ENCODE data around the gene PCDHGA10.
"Not testable (repeated sequence)": the region's sequence is repeated elsewhere in the genome, so short reads cannot be mapped to it uniquely, and the experiment has no call there.

PCDHGA10 gene

DNA sequence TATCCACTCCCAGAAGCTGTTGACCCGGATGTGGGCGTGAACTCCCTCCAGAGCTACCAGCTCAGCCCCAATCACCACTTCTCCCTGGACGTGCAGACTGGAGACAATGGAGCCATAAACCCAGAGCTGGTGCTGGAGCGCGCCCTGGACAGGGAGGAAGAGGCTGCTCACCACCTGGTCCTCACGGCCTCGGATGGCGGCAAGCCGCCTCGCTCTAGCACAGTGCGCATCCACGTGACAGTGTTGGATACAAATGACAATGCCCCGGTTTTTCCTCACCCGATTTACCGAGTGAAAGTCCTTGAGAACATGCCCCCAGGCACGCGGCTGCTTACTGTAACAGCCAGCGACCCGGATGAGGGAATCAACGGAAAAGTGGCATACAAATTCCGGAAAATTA, 19.5 kb upstream of the PCDHGA10 start:
- no peak for DNase-seq

DNA sequence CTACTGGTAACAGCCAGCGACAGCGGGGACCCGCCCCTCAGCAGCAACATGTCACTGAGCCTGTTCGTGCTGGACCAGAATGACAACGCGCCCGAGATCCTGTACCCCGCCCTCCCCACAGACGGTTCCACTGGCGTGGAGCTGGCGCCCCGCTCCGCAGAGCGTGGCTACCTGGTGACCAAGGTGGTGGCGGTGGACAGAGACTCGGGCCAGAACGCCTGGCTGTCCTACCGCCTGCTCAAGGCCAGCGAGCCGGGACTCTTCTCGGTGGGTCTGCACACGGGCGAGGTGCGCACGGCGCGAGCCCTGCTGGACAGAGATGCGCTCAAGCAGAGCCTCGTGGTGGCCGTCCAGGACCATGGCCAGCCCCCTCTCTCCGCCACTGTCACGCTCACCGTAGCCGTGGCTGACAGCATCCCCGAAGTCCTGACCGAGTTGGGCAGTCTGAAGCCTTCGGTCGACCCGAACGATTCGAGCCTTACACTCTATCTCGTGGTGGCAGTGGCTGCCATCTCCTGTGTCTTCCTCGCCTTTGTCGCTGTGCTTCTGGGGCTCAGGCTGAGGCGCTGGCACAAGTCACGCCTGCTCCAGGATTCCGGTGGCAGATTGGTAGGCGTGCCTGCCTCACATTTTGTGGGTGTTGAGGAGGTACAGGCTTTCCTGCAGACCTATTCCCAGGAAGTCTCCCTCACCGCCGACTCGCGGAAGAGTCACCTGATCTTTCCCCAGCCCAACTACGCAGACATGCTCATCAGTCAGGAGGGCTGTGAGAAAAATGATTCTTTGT, 18.2 kb upstream of the PCDHGA10 start:
- DNase-seq = not testable (repeated sequence)

DNA sequence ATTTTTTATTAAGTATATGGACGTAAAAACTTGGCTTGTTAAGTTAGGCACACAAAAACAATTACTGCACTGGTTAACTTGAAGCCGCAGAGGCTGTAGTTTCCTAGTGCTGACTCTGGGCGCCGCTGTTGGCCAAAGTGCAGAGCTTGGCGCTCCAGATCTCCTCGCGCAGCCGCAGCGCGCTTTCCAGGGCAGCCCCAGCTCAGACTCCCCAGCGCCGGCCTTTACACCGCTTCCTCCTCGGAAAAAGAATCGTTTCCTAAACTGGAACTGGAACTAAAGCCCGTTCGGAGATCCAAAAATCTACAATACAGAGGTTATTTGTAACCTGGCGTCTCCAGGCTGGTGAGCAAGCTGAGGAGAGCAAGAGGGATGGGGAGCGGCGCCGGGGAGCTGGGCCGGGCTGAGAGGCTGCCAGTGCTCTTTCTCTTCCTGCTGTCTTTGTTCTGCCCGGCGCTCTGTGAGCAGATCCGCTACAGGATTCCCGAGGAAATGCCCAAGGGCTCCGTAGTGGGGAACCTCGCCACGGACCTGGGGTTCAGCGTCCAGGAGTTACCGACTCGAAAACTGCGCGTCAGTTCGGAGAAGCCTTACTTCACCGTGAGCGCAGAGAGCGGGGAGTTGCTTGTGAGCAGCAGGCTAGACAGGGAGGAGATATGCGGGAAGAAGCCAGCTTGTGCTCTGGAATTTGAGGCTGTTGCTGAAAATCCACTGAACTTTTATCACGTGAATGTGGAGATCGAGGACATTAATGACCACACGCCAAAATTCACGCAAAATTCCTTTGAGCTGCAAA, 14.8 kb upstream of the PCDHGA10 start, which contains the start of gene PCDHGB5:
TSS of gene PCDHGB5 (plus strand) at position 192 of the 796 bp plus-strand sequence. CDS start at position 373, 181 bp downstream.
- DNase-seq = peak in 1 of 2 experiments; percentile 19

DNA sequence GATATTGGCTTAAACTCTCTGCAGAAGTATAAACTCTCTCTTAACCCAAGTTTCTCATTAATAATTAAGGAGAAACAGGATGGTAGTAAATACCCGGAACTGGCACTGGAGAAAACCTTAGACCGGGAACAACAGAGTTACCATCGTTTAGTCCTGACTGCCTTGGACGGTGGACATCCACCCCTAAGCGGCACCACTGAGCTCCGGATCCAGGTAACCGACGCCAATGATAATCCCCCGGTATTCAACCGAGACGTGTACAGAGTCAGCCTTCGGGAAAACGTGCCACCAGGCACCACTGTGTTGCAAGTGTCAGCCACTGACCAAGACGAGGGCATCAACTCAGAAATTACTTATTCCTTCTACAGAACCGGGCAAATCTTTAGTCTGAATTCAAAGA, 14.2 kb upstream of the PCDHGA10 start:
- no peak for DNase-seq

DNA sequence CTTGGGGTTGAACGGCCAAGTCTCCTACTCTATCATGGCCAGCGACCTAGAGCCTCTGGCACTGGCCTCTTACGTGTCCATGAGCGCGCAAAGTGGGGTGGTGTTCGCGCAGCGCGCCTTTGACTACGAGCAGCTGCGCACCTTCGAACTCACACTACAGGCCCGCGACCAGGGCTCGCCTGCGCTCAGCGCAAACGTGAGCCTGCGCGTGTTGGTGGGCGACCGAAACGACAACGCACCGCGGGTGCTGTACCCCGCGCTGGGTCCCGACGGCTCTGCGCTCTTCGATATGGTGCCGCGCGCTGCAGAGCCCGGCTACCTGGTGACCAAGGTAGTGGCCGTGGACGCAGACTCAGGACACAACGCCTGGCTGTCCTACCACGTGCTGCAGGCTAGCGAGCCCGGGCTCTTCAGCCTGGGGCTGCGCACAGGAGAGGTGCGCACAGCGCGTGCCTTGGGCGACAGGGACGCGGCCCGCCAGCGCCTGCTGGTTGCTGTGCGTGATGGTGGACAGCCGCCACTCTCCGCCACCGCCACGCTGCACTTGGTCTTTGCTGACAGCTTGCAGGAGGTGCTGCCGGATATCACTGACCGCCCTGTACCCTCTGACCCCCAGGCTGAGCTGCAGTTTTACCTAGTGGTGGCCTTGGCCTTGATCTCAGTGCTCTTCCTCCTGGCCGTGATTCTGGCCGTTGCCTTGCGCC, 13.1 kb upstream of the PCDHGA10 start:
- no peak for DNase-seq

DNA sequence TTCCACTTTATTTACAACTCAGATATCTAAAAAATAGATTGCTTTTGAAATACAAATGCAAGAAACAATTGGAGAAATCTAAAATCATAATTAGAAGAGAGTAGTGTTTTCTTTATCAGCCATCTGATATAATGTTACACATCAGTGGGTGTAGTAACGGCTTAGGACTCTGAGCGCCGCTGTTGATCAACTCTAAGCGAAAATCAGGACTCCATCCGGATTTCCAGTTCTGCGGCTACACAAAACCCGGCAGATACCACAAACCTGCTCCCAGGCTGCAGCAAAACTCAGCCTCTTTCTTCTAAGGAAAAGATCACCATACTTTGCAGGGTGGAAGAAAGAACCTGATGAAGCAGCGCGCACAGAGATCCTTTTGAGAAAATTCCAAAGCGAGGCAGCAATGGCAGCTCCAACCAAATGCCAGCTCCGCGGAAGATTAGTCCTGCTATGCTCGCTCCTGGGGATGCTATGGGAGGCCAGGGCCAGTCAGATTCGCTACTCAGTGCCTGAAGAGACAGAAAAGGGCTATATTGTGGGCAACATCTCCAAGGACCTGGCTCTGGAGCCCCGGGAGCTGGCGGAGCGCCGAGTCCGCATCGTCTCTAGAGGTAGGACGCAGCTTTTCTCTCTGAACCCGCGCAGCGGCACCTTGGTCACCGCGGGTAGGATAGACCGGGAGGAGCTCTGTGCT, 10.1 kb upstream of the PCDHGA10 start, which contains the start of gene PCDHGA9:
TSS of gene PCDHGA9 (plus strand) at position 226 of the 691 bp plus-strand sequence. CDS start at position 401, 175 bp downstream.
- no peak for DNase-seq

DNA sequence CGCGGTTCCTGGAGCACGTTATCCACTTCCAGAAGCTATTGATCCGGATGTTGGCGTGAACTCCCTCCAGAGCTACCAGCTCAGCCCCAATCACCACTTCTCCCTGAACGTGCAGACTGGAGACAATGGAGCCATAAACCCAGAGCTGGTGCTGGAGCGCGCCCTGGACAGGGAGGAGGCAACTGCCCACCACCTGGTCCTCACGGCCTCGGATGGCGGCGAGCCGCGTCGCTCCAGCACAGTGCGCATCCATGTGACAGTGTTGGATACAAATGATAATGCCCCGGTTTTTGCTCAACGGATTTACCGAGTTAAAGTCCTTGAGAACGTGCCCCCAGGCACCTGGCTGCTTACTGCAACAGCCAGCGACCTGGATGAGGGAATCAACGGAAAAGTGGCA, 9.4 kb upstream of the PCDHGA10 start:
- no peak for DNase-seq

DNA sequence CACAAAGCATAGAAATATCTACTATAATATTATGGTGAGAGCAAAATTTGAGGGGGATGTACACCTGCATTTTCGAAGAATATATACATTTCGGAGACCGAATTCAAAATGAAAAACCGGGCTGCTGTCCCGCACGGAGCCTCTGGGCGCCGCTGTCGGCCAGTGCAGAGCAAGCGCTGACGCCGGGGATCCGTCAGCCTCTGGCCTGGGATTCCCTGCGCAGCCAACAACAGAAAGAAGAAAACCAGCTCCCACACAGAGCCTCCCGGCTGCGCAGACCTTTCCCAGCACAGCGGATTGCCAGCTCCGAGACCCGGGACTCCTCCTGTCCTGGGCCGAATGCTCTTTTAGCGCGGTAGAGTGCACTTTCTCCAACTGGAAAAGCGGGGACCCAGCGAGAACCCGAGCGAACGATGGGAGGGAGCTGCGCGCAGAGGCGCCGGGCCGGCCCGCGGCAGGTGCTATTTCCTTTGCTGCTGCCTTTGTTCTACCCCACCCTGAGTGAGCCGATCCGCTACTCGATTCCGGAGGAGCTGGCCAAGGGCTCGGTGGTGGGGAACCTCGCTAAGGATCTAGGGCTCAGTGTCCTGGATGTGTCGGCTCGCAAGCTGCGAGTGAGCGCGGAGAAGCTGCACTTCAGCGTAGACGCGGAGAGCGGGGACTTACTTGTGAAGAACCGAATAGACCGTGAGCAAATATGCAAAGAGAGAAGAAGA, 4.8 kb upstream of the PCDHGA10 start, which contains the start of gene PCDHGB6:
TSS of gene PCDHGB6 (plus strand) at position 232 of the 716 bp plus-strand sequence. CDS start at position 414, 182 bp downstream.
- not testable (repeated sequence) for DNase-seq

DNA sequence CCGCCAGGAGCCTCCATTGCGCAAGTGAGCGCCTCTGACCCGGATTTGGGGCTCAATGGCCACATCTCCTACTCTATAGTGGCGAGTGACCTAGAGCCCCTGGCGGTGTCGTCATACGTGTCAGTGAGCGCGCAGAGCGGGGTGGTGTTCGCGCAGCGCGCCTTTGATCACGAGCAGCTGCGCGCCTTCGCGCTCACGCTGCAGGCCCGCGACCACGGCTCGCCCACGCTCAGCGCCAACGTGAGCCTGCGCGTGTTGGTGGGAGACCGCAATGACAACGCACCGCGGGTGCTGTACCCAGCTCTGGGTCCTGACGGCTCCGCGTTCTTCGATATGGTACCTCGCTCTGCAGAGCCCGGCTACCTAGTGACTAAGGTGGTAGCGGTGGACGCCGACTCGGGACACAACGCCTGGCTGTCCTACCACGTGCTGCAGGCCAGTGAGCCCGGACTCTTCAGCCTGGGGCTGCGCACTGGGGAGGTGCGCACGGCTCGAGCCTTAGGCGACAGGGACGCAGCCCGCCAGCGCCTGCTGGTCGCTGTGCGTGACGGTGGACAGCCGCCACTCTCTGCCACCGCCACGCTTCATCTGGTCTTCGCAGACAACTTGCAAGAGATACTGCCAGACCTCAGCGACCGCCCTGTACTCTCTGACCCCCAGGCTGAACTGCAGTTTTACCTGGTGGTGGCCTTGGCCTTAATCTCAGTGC, 3.0 kb upstream of the PCDHGA10 start:
- DNase-seq = no peak

DNA sequence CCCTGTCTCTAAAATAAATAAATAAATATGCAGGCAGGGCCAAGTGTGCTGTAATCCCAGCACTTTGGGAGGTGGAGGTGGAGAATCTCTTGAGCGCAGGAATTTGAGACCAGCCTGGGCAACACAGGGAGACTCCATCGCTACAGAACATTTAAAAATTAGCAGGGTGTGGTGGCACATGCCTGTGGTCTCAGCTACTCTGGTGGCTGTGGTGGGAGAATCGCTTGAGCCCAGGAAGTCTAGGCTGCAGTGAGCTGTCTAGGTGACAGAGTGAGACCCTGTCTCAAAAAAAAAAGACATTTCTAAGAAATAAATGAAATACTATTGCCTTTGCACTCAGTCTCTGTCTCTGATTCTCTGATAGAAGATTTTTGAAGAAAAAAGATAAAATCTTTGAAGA, 1.2 kb upstream of the PCDHGA10 start:
- DNase-seq = no peak

DNA sequence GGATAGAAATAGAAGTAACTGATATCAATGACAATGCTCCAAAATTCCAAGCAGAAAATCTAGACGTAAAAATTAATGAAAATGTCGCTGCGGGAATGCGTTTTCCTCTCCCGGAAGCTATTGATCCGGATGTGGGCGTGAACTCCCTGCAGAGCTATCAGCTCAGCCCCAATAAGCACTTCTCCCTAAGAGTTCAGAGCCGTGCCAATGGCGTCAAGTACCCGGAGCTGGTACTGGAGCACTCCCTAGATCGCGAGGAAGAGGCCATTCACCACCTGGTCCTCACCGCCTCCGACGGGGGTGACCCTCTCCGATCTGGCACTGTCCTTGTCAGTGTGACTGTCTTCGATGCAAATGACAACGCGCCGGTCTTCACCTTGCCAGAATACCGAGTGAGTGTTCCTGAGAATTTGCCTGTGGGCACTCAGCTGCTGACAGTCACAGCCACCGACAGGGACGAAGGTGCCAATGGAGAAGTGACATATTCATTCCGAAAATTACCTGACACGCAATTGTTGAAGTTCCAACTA, 818 bp downstream of the PCDHGA10 start:
- DNase-seq = no peak

DNA sequence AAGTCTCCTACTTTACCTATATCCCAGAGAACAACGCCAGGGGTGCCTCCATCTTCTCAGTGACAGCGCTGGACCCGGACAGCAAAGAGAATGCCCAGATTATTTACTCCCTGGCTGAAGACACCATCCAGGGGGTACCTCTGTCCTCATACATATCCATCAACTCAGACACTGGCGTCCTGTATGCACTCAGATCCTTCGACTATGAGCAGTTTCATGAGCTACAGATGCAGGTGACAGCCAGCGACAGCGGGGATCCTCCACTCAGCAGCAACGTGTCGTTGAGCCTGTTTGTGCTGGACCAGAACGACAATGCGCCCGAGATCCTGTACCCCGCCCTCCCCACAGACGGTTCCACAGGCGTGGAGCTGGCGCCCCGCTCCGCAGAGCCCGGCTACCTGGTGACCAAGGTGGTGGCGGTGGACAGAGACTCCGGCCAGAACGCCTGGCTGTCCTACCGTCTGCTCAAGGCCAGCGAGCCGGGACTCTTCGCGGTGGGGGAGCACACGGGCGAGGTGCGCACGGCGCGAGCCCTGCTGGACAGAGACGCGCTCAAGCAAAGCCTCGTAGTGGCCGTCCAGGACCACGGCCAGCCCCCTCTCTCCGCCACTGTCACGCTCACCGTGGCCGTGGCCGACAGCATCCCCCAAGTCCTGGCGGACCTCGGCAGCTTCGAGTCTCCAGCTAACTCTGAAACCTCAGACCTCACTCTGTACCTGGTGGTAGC, 1.9 kb downstream of the PCDHGA10 start:
- not testable (repeated sequence) for DNase-seq

DNA sequence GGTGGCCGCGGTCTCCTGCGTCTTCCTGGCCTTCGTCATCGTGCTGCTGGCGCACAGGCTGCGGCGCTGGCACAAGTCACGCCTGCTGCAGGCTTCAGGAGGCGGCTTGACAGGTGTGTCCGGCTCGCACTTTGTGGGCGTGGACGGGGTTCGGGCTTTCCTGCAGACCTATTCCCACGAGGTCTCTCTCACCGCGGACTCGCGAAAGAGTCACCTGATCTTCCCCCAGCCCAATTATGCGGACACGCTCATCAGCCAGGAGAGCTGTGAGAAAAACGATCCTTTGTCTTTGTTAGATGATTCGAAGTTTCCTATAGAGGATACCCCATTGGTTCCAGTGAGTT, 2.5 kb downstream of the PCDHGA10 start:
- DNase-seq = not testable (repeated sequence)

DNA sequence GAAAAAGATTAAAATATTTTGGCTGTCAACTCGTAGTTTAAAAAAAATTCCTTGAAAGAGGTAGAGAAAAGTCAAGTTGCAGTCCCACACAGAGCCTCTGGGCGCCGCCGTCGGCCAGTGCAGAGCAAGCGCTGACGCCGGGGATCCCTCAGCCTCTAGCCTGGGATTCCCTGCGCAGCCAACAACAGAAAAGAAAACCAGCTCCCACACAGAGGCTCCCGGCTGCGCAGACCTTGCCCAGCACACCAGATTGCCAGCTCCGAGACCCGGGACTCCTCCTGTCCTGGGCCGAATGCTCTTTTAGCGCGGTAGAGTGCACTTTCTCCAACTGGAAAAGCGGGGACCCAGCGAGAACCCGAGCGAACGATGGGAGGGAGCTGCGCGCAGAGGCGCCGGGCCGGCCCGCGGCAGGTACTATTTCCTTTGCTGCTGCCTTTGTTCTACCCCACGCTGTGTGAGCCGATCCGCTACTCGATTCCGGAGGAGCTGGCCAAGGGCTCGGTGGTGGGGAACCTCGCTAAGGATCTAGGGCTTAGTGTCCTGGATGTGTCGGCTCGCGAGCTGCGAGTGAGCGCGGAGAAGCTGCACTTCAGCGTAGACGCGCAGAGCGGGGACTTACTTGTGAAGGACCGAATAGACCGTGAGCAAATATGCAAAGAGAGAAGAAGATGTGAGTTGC, 4.8 kb downstream of the PCDHGA10 start, which contains the start of gene PCDHGB7:
TSS of gene PCDHGB7 (plus strand) at position 184 of the 679 bp plus-strand sequence. CDS start at position 367, 183 bp downstream.
- peak in 1 of 2 experiments; percentile 32 for DNase-seq

DNA sequence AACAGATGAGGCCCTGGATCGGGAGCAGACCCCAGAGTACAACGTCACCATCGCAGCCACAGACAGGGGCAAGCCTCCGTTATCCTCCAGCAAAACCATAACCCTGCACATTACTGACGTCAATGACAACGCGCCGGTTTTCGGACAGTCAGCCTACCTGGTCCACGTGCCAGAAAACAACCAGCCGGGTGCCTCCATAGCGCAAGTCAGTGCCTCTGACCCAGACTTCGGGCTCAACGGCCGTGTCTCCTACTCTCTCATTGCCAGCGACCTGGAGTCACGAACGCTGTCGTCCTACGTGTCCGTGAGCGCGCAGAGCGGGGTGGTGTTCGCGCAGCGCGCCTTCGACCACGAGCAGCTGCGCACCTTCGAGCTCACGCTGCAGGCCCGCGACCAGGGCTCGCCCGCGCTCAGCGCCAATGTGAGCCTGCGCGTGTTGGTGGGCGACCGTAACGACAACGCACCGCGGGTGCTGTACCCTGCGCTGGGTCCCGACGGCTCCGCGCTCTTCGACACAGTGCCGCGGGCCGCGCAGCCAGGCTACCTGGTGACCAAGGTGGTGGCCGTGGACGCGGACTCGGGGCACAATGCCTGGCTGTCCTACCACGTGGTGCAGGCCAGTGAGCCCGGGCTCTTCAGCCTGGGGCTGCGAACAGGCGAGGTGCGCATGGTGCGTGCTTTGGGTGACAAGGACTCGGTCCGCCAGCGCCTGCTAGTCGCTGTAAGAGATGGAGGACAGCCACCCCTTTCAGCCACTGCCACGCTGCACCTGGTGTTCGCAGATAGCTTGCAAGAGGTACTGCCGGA, 6.5 kb downstream of the PCDHGA10 start:
- no peak for DNase-seq

DNA sequence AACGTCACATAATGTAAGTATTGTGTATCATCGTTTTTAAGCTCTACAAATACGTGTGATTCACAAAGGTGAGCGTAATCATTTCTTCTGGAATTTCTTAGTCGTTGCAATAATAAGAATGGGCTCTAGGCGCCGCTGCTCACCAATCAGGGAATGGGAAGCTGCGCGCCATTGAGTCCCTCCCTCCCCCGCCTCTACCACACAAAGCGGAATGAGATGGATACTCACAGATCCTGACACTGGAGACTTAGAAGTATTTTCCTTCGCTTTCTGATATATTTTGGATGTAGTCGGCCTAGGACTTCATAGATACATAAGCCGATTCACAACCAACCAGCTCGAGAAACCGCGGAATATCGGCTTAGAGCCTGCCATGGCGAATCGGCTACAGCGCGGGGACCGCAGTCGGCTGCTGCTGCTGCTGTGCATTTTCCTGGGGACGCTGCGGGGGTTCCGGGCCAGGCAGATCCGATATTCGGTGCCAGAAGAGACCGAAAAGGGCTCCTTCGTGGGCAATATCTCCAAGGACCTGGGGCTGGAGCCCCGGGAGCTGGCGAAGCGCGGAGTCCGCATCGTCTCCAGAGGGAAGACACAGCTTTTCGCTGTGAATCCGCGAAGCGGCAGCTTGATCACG, 8.2 kb downstream of the PCDHGA10 start, which contains the start of gene PCDHGA11:
TSS of gene PCDHGA11 (plus strand) at position 197 of the 634 bp plus-strand sequence. CDS start at position 374, 177 bp downstream.
- DNase-seq = peak in 1 of 2 experiments; percentile 18

DNA sequence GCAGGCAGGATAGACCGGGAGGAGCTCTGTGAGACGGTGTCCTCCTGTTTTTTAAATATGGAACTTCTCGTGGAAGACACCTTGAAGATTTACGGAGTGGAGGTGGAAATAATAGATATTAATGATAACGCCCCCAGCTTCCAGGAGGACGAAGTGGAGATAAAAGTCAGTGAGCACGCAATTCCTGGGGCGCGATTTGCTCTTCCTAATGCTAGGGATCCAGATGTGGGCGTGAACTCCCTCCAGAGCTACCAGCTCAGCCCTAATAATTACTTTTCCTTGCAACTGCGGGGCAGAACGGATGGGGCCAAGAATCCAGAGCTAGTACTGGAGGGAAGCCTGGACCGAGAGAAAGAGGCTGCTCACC, 8.7 kb downstream of the PCDHGA10 start:
- no peak for DNase-seq

All from activated CD4-positive, alpha-beta T cell treated with anti-CD3 and anti-CD28 coated beads, Interleukin-2, amount 50 U/mL, for 4 hours (primary cell).